ENCODE results near the gene ERCC6L2.

Gene ERCC6L2

GRCh38 chr9:95981761-95982390 is 106.4 kb downstream of the ERCC6L2 start:
- no peak for DNase-seq

GRCh38 chr9:95985440-95986055 is 110.1 kb downstream of the ERCC6L2 start:
- no peak for DNase-seq

- DNase-seq: no peak
Measured at GRCh38 chr9:95989297-95989696, 113.8 kb downstream of the ERCC6L2 start.

DNA sequence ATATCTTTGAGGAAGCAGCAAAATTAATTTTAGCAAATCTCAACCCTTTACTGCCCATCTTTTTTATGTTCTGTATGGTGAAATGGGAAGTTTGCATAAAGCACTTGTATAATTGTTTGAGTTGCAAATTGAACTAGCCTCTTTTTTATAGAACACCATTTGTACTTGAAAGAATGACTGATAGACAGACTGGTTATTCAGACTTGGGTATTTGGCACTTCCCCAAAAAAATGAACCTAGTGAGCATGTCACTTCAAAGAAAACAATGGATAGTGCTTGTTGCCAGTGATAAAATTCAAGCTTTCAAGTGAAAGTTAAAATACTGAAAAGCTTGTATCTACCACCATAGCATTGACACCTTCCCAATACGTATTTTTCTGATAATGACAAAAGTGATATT is 115.8 kb downstream of the ERCC6L2 start:
- DNase-seq: no peak

DNA sequence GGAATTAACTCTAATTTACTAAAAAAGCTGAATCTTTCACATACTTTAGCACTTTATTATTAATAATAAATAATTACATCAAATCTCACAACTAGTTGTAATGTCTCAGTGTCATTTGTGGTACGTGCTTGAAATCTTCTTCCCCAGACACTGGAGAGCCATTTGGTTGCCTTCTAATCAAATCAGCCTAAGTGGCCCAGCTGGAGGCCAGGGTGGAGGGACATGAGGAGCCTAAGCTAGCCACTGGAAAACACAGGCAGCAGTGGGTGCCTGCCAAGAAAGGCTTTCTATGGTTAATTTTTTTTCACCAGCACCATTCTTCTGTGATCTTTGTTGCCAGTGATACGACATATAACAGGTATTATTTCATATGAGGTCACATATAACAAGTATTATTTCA is 117.0 kb downstream of the ERCC6L2 start:
- no peak for DNase-seq

- DNase-seq: no peak
Measured at GRCh38 chr9:95993337-95993736, 117.8 kb downstream of the ERCC6L2 start.

- DNase-seq: no peak
Measured at GRCh38 chr9:95999390-95999789, 123.9 kb downstream of the ERCC6L2 start.

DNA sequence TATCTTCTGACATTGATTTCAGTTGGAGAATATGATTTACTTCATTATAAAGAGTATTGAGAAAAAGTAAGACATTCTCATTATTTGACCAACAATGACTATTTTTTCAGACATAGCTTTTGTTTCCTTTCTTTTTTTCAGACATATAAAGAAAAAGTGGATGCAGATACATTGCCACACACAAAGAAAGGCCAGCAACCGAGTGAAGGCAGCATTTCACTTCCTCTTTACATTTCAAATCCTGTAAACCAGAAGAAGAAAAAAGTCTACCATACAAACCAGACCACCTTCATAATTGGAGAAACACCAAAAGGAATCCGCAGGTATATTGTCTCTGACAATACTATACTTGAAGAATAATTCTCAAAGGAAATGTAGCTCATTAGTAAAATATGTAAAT is 128.9 kb downstream of the ERCC6L2 start:
- DNase-seq: no peak

DNA sequence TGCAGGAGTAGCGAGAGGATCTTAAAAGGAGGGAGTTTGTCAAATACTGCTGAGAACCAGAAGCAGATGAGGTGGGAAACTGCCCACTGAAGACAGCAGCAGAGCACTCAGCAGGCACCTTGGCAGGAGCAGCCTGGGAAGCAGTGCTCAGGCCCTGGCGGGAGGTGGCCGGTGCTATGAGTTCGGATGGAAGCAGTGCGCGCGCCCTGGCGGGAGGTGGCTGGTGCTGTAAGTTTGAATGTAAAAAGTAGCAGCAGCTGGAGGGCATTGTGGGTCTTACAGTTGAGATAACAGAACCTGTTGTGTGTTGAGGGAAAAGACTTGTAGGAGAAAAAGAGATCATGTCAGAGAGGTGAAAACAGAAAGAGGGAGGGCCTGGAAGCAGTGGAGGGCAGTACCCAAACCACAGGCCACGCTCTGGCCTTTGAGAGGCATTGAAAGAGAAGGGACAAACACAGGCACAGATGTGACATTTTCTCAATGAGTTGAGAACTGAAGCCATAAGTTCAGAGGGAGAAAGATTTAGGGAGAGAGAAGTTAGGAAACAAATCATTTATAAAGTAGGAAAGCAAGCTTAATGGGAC is 130.9 kb downstream of the ERCC6L2 start:
- no peak for DNase-seq

DNA sequence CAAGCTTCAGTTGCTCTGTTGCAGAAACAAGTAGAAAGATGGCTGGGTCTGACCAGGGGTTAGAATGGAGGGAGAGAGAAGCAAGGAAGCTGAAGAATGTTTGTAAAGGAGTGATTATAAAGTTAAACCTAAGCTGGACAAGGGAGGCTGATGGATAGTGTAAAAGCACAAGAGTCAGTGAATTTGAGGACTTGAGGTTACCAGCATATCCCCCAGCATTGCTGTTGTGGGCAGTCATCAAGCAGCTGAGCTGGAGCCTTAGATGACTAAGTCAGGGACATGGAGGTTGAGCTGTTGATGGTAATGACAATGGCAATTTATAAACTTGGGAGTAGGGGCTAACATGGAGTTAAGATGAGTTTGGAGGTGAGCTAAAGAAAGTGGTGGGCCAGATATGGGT is 131.5 kb downstream of the ERCC6L2 start:
- DNase-seq: no peak

DNA sequence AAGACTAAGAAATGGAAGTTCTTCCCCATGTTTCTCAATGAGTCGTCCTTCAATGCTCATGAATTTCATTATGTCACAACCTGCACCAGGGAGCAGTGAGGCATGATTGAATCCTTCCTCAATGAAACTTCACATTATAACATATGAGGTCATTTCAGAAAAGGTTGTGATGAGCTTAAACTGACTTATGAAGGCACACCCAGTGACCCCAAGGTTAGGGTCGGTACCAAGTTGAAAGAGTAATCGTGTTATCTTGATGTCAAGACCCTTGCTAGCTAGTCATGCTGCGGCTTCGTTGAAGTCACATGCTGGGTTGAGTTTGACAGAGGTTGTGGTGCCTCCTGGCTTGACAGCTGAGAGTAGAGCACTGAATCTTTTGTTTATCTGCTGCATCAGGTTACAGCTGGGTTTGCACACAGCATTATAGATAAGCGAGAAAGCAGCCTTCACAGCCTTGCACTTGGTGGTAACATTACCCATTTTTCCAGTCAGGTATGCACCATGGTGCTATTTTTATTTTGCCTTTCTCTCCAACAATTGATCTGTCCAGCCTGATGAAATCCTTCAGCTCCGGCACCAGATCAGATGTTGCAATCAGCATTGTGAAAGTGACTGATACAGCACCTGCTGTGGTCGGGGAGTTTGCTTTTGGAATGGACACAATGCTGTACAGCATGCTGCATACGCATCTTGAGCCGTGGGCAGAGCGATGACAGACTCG is 133.2 kb downstream of the ERCC6L2 start:
- DNase-seq: no peak

GRCh38 chr9:96009223-96009602 is 133.7 kb downstream of the ERCC6L2 start:
- no peak for DNase-seq

DNA sequence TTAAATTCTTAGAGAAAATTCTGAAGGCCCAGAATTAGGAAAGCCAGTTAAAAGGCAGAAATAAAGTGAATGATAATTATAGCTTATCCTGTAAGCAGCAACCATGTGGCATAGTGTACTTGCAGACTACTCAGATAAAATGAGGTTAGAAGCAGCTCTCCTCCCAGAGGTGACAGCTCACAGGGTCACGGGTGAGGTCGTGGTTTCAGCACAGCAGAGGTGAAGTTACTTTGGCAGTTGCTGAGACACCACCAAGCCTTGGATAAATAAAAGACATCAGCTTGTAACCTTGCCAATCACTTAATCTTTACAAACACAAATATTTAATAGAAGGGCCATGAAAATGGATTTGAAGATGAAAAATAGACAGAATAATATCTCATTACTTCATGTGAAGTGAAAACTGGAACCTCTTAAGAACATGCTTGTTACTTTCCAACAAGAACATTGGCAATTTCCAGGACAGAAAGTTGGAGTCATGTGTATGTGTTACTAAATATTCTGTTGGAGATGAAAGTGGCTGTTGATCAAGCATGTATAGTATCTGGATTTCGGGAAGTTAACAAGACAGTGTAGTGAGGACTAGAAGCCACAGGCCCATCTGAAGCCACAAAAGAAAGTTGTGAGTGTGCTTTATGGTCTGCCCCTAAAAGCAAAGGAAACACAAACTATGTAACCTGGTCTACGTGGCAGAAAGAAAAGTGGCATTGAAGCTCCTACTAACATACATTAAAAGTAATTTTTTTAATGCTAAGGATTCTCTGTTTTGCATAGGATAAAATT is 134.4 kb downstream of the ERCC6L2 start:
- no peak for DNase-seq

DNA sequence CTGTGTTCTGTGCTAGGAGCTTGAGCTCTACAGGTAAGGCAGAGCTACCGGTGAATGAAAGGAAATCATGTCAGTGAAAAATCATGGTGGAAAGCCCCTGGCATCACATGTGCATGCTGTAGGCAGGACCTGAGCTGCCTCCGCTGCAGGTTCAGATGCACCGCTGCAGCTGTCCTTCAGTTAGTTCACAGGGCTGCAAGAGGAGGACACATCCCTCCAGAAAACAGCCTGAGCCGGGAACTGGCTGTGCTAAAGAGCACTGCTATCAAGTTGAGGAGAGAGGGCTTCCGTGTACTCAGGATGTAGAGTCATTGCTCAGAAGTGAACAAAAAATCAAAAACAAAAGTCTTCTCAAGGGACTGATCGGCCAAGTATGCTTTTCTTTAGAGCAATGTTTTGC is 138.6 kb downstream of the ERCC6L2 start:
- no peak for DNase-seq

GRCh38 chr9:96015876-96016686 is 140.6 kb downstream of the ERCC6L2 start:
- DNase-seq: no peak
